Activated naive CD4-positive, alpha-beta T cell treated with anti-CD3 and anti-CD28 coated beads, Interleukin-2, amount 50 U/mL, for 72 hours (primary cell): ENCODE data around the gene SLC35E3. TPM values are rescaled to one million over a fixed set of nuclear protein-coding genes. Genes with fewer than 3 reads are reported as not detected.

Source experiments
- ATAC-seq, 2 donors: fragments of 150-1000 bp; cut with Tn5 transposase; 2 replicates each; pipeline ENCODE4 v1.10.0; 2021; ENCODE audit warnings: mild to moderate bottlenecking in 2 of 2, moderate library complexity in 2 of 2
- DNase-seq, 2 donors: peaks; one replicate each; pipeline ENCODE4 v3.0.0; 2021 to 2022; ENCODE audit warnings: low spot score in 2 of 2
- H3K27ac Mint-ChIP-seq, 2 donors: one replicate each; pipeline ENCODE4 v1.8.0; 2022; ENCODE audit warnings: mild to moderate bottlenecking in 2 of 2, mixed read lengths in 2 of 2
- H3K36me3 Mint-ChIP-seq, 2 donors: one replicate each; pipeline ENCODE4 v1.8.0; 2022; ENCODE audit warnings: mixed read lengths in 2 of 2
- H3K9me3 Mint-ChIP-seq, 2 donors: one replicate each; pipeline ENCODE4 v1.8.0; 2022; ENCODE audit warnings: mixed read lengths in 2 of 2
- total RNA-seq, 2 donors: library from RNA; stranded (reverse); gene quantifications; one replicate each; pipeline ENCODE4 v1.2.3, GENCODE V29; 2022

Gene SLC35E3
- 1 to 10 TPM; 5.3 to 9.4 TPM for total RNA-seq

DNA sequence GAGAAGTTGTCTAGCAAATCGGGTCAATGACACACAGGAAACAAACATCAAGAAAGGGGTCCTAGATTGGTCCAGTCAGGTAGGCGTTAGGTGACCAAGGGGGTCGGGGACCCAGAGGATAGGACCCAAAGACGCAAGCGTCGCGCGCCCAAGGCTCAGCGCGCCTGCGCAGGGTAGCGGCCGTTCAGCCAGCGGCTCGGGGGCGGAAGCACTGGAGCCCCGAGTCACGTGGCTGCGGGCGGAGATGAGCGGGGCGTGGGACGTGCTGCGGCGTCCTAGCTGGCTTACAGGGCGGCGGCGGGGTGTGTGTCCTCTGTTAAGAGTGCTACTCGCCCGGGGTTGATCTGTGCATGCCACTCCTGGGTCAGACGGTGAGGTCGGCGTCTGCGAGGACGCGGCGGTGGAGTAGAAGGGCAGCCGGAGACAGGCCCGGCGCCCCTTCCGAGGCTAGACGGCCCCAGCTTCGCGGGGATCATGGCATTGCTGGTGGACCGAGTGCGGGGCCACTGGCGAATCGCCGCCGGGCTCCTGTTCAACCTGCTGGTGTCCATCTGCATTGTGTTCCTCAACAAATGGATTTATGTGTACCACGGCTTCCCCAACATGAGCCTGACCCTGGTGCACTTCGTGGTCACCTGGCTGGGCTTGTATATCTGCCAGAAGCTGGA lies at the start of gene SLC35E3:
Gene SLC35E3 (plus strand): TSS at position 273 of the 668 bp plus-strand sequence. CDS start 202 bp downstream, at position 475.
- peak; percentile 97 to 98 for ATAC-seq
- Mint-ChIP-seq H3K27ac (peak within 1 kb of the TSS; percentile 95 to 98), H3K36me3 (peaks cover 9% of the 10 kb centered on the region in 2 donors), H3K9me3 (no peaks in the 10 kb centered on the region)
- peak; percentile 90 to 94 for DNase-seq

DNA sequence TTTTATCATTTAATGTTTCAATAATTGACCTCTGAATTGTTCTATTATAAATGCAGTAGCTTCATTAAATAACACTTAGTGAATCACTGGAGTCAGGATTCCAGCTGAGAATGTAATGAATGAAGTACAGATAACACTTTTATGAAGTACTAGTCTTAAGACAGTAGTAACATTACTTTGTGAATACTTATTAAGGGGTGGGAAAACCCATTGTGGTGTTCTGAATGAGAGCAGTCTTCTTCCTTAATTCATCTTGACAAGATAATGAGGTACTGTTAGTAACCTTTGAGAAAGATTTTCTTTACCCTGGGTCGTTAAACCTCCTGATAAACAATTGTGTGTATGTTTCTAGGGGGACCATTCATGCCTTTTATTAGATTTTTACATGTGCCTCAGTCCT lies 46.5 kb upstream of the SLC35E3 start:
- DNase-seq = no peak
- peaks cover 13 to 29% of the 10 kb centered on the region in 2 donors for H3K36me3 Mint-ChIP-seq
- no peak for ATAC-seq
- H3K27ac Mint-ChIP-seq = no peak overlapping the region
- H3K9me3 Mint-ChIP-seq = no peaks in the 10 kb centered on the region

GRCh38 chr12:68727776-68728175 lies 18.2 kb upstream of the SLC35E3 start:
- H3K9me3 Mint-ChIP-seq = no peaks in the 10 kb centered on the region
- H3K36me3 Mint-ChIP-seq = peaks cover 0 to 16% of the 10 kb centered on the region in 2 donors
- ATAC-seq (no peak), DNase-seq (no peak)
- no peak overlapping the region for H3K27ac Mint-ChIP-seq

GRCh38 chr12:68733661-68734071 lies 12.3 kb upstream of the SLC35E3 start:
- peaks cover 9 to 17% of the 10 kb centered on the region in 2 donors for H3K36me3 Mint-ChIP-seq
- DNase-seq = no peak
- no peak overlapping the region for H3K27ac Mint-ChIP-seq
- ATAC-seq = peak in 1 of 2 donors; percentile 18
- no peaks in the 10 kb centered on the region for H3K9me3 Mint-ChIP-seq

GRCh38 chr12:68739891-68740290 lies 6.1 kb upstream of the SLC35E3 start:
- DNase-seq = no peak
- no peak for ATAC-seq
- peaks cover 5 to 7% of the 10 kb centered on the region in 2 donors for H3K36me3 Mint-ChIP-seq
- H3K9me3 Mint-ChIP-seq = no peaks in the 10 kb centered on the region
- H3K27ac Mint-ChIP-seq = peak overlapping the region in 1 of 2 donors; percentile 18

- H3K27ac Mint-ChIP-seq = peak overlapping the region in 1 of 2 donors; percentile 33
These were observed 2.6 kb upstream of the SLC35E3 start for GRCh38 chr12:68743356-68743755.

DNA sequence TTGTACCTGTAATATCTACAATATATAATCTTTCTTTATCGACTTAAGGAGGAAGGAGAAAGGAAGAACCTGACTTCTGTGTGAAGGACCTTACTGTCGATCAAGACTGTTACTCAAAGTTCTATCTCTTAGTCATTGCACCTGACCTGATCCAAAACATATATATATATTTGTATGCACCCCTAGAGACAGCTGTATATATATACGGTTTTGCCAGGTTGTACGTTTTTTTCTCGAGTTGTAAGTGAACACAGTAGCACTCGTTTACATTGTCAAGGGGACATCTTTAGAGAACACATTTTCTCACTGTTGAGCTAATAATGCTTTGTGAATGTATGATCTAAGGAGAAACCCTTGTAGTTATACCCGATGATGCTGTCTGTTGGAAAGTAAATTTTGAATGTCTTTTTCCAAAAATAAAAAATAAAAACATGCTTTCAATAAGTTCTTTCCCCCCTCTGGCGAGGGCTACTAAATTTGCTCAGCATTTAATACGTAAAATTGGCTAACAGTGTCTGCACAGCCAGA lies 536 bp upstream of the SLC35E3 start:
- peak overlapping the region; percentile 92 to 95 for H3K27ac Mint-ChIP-seq
- DNase-seq = no peak
- no peak for ATAC-seq

More at GRCh38 chr12:68743356-68743755, 2.6 kb upstream of the SLC35E3 start:
- H3K36me3 Mint-ChIP-seq = peaks cover 9 to 17% of the 10 kb centered on the region in 2 donors
- H3K9me3 Mint-ChIP-seq = no peaks in the 10 kb centered on the region
- DNase-seq (no peak), ATAC-seq (no peak)

GRCh38 chr12:68746572-68747180 lies 700 bp downstream of the SLC35E3 start:
- Mint-ChIP-seq H3K9me3 (no peaks in the 10 kb centered on the region), H3K27ac (peak overlapping the region; percentile 95 to 98), H3K36me3 (peaks cover 9% of the 10 kb centered on the region in 2 donors)
- ATAC-seq (peak; percentile 33 to 68), DNase-seq (peak; percentile 27 to 78)

More for the DNA sequence above, 536 bp upstream of the SLC35E3 start:
- Mint-ChIP-seq H3K36me3 (peaks cover 9% of the 10 kb centered on the region in 2 donors), H3K9me3 (no peaks in the 10 kb centered on the region)

- peak overlapping the region; percentile 3 to 75 for H3K27ac Mint-ChIP-seq
- ATAC-seq (no peak), DNase-seq (no peak)
- H3K36me3 Mint-ChIP-seq = peaks cover 9% of the 10 kb centered on the region in 2 donors
- H3K9me3 Mint-ChIP-seq = no peaks in the 10 kb centered on the region
These were observed 3.5 kb downstream of the SLC35E3 start for GRCh38 chr12:68749443-68749842.

DNA sequence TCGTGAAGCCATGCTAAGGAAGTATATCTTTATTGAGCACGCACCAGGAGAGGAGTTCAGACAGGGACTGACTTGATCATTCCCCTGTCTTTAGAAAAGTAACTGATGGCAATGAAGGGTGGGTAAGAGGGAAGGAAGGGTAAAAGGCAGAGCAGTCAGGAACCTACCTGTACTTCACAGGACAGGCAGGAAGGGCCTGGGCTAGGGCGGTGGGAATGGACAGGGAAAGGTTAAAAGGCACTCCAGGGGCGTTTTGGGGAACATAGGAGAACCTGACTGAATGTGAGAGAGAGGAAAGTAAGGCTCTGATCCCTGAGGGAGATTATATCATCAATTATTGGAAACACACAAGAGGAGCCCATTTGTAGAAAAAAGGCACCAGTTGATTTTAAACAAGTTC lies 3.9 kb downstream of the SLC35E3 start:
- no peak for ATAC-seq
- Mint-ChIP-seq H3K36me3 (peaks cover 9% of the 10 kb centered on the region in 2 donors), H3K9me3 (no peaks in the 10 kb centered on the region), H3K27ac (peak overlapping the region in 1 of 2 donors; percentile 3)
- no peak for DNase-seq

- ATAC-seq = no peak
- peaks cover 9% of the 10 kb centered on the region in 2 donors for H3K36me3 Mint-ChIP-seq
- DNase-seq = no peak
- no peaks in the 10 kb centered on the region for H3K9me3 Mint-ChIP-seq
- no peak overlapping the region for H3K27ac Mint-ChIP-seq
These were observed 4.5 kb downstream of the SLC35E3 start for GRCh38 chr12:68750506-68750905.

DNA sequence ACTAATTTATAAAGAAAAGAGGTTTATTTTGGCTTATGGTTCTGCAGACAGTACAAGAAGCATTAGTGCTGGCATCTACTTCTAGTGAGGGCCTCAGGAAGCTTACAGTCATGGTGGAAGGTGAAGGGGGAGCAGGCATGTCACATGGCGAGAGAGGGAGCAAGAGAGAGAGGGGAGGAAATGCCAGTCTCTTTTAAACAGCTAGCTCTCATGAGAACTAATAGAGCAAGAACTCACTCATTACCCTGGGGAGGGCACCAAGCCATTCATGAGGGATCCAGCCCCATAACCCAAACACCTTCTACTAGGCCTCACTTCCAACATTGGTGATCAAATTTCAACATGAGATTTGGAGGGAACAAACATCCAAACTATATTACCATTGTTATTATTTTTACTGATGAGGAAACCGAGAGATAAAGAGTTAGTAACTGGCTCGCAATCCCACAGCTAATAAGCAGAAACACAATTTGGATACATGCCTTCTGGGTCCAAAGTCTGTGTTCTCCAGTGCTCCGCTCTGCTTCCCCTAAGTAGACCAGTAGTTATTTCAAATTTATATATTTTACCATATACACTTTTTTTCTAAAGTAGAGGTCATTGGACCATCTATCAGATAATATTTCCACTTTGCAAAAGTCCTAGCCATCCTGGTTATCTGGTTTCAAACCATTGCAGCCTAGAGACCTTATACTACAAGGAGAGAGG lies 9.7 kb downstream of the SLC35E3 start:
- Mint-ChIP-seq H3K9me3 (no peaks in the 10 kb centered on the region), H3K36me3 (peaks cover 4 to 6% of the 10 kb centered on the region in 2 donors), H3K27ac (no peak overlapping the region)
- ATAC-seq = no peak
- DNase-seq = no peak

DNA sequence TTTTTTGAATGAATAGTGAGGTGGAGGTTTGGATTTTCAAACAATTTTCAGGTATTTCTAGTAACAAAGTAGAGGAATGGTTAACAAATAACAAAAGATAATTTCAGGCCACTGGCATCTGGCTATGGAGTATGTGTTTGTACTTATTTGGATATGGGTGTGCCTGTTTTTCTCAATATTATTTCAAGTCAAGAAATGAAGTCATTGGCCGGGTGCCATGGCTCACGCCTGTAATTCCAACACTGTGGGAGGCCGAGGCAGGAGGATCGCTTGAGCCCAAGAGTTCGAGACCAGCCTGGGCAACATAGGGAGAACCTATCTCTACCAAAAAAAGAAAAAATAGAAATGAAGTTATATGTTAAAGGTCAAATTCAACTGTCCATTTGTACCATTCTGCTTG lies 13.9 kb downstream of the SLC35E3 start:
- Mint-ChIP-seq H3K36me3 (peaks cover 4 to 6% of the 10 kb centered on the region in 2 donors), H3K27ac (no peak overlapping the region), H3K9me3 (no peaks in the 10 kb centered on the region)
- ATAC-seq = no peak
- no peak for DNase-seq

- peaks cover 4 to 6% of the 10 kb centered on the region in 2 donors for H3K36me3 Mint-ChIP-seq
- H3K27ac Mint-ChIP-seq = no peak overlapping the region
These were observed 14.9 kb downstream of the SLC35E3 start for GRCh38 chr12:68760806-68761441.

GRCh38 chr12:68761442-68761812 lies 15.5 kb downstream of the SLC35E3 start:
- H3K36me3 Mint-ChIP-seq = peaks cover 4 to 6% of the 10 kb centered on the region in 2 donors
- peak overlapping the region in 1 of 2 donors; percentile 8 for H3K27ac Mint-ChIP-seq
- ATAC-seq (no peak), DNase-seq (no peak)
- H3K9me3 Mint-ChIP-seq = no peaks in the 10 kb centered on the region

More at GRCh38 chr12:68760806-68761441, 14.9 kb downstream of the SLC35E3 start:
- ATAC-seq (no peak), DNase-seq (no peak)
- no peaks in the 10 kb centered on the region for H3K9me3 Mint-ChIP-seq

DNA sequence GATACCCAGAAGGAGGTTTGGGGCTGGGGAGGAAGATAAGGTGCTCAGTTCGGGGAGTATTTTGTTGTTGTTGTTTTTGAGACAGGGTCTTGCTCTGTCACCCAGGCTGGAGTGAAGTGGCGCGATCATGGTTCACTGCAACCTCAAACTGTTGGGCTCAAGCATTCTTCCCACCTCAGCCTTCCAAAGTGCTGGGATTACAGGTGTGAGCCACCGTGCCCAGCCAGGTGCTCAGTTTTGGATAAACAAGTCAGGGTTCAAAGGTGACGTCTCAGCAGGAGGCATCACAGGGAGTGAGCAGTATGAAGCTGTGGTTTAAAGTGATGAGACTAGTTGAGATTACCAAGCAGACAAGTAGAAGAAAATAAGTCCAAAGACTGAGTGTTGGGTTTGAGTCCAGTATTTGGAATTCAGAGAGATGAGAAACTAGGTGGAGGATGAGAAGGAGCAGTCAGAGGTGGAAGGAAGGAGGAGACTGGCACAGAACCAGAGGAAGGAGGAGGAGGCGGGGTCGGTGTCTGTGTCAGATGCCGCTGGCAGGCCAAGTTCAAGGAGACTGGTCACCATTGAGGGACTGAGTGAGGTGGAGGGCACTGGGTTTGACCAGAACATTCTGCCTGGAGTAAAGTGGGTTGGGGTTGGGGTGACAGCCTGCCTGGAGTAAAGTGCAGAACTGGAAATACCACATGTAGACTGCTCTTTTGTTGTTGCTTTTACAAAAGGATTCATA lies 16.1 kb downstream of the SLC35E3 start:
- Mint-ChIP-seq H3K9me3 (no peaks in the 10 kb centered on the region), H3K27ac (peak overlapping the region; percentile 5 to 8), H3K36me3 (peaks cover 4 to 6% of the 10 kb centered on the region in 2 donors)
- no peak for ATAC-seq
- no peak for DNase-seq
